NCI-H2107 treated with DMSO at 0.1 percent for 48 hours (cell line): Measurements from ENCODE around the gene TACR2.
A peak's percentile ranks its signal among the peaks of the same experiment; 100 is the strongest.

Source experiments
- DNase-seq: peaks from one replicate; lab custom pipeline; 2025; ENCODE audit not compliant: unreplicated experiment; lab: John Stamatoyannopoulos, UW

Gene TACR2

DNA sequence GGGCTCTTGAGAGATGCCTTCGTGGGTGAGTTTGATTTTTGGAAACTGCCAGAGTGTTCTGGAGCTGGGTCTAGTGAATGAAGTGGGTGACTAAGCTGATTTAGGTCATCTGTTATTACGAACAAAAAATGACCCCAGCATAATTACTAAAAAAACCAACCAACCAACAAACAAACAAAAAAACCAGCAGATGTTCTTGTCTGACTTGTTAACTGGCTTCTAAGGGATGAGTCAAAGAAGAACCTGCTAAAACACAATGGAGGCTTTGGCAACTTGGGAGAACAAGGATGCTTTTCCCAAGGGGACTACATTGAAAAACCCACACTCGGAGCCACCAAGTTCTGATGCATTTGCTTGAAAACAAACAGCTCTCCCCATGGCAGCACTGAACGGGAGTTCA lies 11.5 kb downstream of the TACR2 start:
- no peak for DNase-seq

DNA sequence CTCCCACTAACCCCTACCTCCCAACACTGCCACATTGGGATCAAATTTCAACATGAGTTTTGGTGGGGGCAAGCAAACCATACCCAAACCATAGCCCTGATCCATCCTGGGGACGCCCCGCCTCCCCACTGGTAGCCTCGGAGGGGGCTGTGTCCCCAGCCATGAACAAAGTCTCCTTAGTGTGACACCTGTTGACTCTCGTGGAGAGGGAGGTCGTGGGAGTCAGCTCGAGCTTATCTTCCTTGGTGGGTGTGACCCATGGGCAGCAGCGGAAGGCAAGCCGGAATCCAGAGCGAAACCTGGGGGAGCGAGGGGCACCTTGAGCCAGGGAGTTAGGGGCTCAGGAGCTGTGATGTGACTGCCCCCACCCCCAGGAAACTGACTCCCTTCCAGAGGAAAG lies 11.9 kb downstream of the TACR2 start:
- no peak for DNase-seq

DNA sequence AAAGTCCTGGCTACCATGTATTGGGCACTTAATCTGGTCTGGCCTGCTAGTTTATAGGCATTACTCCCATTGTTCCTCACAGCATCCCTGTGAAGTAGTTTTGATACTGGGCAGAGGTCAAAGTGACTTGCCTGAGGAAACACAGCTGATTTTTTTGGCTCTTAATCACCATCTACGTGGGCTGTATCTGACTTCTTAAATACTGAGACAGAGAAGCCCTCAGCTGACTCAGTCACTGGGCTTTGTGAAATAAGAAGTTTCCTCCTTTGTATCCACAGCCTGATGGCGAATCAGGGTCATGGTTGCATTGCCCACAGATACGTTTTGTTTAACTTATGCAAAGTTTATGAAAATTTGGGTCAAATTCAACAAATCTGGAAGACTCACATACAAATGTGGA lies 13.2 kb downstream of the TACR2 start:
- no peak for DNase-seq

DNA sequence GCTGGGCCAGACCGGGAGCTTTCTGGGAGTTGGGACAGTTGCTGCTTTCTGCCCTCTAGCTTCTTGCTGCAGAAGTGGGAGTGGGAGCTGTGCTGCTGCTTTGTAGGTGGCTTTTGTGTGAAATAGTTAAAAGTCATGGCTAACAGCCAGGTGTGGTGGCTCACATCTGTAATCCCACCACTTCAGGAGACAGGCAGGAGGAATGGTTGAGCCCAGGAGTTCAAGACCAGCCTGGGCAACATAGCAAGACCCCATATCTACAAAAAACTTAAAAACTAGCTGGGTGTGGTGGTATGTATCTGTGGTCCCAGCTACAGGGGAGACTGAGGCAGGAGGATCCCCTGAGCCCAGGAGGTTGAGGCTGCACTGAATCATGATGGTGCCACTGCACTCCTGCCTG lies 13.7 kb downstream of the TACR2 start:
- DNase-seq: no peak

DNA sequence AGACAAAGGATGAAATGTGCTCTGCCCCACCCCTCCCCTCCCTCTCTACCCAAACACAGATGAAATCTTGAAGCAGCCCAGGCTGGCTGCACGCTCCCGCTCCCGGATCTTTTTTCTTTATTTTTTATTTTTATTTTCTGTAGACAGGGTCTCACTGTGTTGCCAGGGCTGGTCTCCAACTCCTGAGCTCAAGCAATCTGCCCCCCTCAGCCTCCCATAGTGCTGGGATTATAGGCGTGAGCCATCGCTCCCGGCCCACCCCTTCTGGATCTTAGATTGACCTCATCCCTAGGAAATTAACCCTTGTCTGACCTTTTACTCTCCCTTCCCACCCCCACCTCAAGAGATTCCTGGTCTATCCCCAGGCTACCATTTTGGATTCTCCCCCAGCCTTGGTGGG lies 14.3 kb downstream of the TACR2 start:
- no peak for DNase-seq

DNA sequence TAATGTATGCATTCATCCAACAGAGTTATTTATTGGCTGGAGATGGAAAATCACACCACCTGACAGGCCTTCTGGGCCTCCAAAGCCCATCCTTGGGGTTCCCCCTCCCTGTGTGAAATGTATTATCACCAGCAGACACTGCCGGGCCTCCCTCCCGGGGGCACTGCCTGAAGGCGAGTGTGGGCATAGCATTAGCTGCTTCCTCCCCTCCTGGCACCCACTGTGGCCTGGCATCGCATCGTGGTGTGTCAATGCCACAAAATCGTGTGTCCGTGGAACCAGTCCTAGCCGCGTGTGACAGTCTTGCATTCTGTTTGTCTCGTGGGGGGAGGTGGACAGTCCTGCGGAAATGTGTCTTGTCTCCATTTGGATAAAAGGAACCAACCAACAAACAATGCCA lies 15.3 kb downstream of the TACR2 start:
- no peak for DNase-seq

DNA sequence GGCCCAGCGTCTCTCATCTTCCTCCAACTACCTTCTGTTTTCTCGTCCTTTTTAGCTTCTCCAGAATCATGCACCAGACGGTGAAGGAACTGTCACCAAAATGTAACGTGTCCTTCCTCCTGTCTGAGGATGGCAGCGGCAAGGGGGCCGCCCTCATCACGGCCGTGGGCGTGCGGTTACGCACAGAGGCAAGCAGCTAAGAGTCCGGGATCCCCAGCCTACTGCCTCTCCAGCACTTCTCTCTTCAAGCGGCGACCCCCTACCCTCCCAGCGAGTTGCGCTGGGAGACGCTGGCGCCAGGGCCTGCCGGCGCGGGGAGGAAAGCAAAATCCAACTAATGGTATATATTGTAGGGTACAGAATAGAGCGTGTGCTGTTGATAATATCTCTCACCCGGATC lies 15.8 kb downstream of the TACR2 start:
- DNase-seq: no peak

DNA sequence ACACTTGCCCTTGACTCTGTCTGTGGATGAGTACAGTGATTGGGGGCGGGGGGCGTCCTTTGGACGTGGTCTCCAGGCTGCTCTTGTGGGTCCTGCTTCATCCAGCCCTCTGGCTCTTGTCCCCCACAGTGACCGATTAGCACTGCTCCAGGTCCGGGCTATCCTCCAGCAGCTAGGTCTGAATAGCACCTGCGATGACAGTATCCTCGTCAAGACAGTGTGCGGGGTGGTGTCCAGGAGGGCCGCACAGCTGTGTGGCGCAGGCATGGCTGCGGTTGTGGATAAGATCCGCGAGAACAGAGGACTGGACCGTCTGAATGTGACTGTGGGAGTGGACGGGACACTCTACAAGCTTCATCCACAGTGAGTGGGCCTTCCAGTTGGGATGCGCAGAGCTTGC lies 18.3 kb downstream of the TACR2 start:
- DNase-seq: no peak

DNA sequence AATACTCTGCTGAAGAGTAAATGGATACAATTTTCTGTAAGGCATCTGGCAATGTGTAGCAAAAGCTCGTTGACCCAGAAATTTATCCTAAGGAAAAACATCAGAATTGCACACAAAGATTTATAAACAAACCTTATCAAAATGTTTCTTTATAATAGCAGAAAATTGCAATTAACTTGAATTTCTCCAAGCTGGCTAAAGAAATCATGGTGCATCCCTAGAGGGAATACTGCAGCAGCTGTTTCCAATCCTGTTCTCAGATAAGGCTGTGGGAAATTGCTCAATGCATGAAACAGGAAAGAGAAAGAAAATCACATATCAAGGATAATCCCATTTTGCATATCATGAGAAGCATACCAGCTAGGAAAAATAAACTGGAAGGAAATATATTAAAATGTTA lies 18.7 kb downstream of the TACR2 start:
- DNase-seq: no peak

DNA sequence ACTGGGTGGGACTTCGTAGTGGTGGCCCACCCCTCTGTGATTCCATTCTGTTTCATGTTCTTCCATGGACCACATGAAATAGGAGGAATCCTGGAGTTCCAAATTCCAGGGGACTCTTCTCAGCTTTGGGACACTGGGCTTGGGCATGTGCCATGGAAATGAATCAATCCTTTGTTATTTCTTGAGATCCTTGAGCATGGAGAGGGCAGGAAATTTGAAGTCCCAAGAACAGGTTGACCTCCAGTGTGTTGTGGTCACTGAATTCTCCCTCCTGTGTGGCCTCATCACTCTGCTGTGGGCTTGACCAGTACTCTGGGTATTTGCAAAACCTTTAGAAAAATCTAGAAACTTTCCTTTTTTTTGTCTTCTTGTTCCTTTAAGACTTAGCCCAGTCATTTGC lies 22.7 kb downstream of the TACR2 start:
- DNase-seq: no peak

DNA sequence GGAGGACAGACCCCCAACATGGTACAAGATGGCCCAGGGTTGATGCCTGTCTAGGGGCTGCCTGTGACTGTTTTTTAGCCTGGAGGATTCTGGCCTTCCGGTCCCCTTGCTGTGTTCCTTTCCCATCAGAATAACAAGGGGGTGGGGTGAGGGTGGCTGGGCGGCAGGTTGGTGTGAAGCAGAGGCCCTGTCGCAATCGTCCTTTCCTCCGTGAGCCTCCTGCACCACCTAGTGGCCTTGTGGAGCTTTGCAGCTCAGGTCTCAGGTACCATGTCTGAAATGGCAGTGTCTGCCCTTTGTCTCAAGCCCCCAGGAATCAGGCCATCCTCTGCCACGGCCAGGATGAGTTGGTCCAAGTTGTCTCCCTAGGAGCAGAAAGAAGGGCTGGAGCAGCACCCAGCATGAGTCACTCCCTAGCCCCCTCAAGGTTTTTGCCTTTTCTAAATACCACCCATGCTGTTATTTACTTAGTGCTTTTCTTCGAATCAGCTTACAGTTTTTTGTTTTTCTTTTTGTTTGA lies 24.2 kb downstream of the TACR2 start:
- DNase-seq: no peak

DNA sequence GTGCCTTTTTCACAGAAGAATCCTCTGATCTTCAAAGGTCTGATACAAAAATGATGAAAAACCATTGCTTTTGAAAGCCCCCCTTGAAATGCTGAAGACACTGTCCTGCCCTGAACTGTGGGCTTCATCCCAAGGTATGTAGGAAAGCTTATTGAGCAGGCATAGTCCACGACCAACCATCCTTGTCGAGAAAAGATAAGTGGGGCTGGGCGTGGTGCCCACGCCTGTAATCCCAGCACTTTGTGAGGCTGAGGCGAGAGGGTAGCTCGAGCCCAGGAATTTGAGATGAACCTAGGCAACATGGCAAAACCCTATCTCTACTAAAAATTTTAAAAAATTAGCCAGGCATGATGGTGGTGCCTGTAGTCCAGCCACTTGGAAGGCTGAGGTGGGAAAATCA lies 25.6 kb downstream of the TACR2 start:
- DNase-seq: no peak

DNA sequence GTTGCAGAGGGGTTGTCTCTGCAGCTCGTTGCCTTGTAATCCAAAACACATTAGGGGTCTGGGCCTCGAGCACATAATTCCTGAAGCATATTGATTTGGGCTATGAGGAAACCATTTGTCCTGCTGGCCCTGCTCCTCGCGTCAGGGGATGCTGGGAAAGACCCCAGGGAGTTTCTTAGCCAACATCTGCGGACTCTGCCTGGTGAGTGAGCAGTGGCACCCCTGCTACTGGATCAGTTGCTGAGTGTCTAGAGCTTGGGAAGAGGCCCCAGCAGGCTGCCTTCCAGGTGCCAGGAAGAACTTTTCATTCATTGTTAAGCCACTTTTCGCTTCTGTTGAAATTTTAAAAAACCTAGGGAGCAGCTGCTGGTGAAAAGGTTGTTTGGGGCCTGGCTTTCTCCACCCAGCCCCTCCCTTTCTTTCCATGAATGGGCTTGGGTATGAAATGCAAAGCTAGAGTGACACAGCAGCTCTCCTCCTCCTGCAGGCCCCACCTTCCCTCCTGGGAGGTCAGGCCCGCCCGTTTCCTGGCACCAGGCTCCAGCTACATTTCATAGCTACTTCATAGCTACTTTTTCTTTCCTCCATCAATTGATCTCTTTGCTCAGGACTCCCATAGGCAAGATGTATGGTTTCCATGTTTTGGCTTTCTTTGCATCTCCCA lies 26.8 kb downstream of the TACR2 start:
- DNase-seq: peak; percentile 68

DNA sequence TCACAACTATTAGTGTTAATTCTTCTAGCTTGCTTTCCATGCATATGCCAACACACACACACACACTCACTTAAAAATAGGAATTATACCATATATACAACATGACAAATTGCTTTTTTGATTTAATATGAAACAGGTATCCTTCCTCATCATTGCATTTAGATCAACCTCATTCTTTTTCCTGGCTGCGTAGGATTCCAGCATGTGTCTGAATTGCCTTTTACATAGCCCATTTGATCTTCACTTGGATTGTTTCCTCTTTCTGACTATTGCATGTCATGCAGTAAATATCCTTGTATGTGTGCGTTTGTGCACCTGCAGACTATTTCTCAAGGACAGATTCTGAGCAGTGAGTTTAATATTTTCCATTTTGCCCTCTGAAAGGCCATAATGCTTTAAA lies 28.2 kb downstream of the TACR2 start:
- DNase-seq: no peak

DNA sequence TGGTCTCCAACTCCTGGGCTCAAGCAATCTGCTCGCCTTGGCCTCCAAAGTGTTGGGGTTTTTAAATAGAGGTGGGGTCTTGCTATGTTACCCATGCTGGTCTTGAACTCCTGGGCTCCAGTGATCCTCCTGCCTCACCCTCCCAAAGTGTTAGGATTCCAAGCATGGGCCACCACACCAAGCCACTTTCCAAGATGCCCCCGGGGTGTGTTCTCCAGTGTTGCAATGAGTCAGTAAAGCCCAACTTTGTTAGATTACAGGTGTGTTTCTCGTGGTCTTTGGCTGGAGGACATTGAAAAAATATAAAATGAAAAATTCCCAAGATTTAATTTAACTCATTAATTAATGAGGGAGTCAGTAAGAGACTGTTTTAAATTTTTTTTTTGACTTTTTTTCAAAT lies 29.2 kb downstream of the TACR2 start:
- no peak for DNase-seq

DNA sequence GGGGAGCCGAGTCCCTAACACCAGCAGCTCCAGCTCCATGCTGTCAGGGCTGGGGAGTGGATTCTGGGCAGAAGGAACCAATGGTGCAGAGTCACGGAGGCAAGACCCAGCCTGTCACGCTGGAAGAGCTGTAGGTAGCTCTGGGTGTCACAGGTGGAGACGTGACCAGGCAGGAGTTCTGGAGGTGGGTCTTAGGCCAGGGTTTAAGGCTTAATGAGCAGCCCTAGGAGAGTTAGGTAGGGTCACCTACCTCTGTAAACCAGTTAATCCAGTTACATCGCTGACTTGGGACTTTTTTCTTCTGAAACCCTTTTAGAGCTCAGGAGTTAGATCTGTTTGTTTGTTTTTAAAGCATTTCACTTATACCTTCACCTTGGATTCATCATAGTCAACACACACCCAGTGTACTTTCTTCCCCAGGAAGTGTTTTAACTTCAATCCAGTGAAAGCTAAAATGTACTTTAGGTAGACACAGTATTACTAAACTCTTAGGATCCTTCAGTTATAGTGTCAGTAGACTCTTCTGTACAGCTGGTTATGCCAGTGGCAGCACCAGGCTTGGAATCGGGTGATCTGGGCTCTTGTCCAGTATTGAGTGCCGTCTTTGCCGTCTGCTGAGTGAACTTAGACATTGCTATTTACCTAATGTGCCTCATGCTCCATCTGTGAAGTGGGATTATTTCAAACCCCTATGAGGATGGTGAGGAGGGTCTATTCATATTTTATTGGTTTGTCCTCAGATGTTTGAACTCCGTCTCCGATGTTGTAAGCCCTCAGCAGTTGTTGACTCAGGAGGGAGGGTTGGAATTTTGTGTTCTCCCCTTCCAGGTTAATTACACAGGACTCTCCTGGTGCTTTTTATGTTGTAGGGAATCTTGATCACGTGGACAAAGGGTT lies 31.0 kb downstream of the TACR2 start:
- no peak for DNase-seq

DNA sequence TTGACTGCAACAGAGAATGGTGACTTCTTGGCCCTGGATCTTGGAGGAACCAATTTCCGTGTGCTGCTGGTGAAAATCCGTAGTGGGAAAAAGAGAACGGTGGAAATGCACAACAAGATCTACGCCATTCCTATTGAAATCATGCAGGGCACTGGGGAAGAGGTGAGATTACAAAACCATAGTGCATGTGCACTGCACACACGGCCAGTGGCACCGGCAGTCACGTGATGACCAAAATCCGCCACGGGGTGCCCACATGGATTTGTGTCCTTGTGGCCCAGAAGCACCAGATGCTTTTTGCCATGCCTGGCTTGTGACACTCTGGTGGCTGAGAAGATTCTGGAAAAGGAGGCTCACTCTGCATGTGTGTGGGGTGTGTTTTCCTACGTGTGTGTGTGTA lies 32.4 kb downstream of the TACR2 start:
- no peak for DNase-seq

DNA sequence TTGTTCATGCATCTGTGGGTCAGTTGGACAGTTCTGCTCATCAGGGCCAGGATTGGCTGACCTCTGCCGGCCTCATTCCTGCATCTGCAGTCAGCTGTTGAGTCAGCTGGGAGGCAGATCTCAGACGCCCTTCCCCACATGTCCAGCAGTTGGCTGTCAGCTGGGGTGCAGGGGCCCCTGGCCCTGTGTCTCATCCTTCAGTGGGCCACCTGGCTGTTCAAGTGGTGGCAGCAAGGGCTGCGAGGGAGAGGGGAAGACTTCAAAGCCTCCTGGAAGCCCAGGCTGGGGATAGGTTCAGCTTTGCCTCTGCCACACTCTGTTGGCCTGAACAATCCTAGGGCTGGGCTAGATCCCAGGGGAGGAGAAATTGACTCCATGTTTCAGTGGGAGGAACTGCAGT lies 33.2 kb downstream of the TACR2 start:
- no peak for DNase-seq

DNA sequence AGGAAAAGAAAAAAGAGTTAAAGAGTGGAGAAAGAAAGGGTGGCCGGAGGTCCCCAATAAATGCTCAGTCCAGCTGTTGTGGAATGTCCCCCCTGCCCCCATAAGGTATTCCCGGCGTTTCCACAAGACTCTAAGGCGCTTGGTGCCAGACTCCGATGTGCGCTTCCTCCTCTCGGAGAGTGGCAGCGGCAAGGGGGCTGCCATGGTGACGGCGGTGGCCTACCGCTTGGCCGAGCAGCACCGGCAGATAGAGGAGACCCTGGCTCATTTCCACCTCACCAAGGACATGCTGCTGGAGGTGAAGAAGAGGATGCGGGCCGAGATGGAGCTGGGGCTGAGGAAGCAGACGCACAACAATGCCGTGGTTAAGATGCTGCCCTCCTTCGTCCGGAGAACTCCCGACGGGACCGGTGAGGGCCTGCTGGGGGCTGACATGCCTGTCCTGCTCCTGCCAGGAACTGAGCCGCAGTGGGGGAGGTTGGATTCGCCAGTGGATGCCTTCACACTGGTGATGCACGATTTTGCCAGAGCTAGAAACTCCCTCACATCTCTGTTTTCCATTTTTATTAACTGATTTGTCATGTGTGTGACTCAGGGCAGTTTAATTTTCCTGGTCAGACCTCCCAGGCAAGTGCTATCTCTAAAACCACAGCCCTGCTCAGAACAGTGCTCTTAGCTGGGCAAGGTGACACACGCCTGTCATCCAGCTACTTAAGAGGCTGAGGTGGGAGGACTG lies 34.2 kb downstream of the TACR2 start:
- DNase-seq: no peak

DNA sequence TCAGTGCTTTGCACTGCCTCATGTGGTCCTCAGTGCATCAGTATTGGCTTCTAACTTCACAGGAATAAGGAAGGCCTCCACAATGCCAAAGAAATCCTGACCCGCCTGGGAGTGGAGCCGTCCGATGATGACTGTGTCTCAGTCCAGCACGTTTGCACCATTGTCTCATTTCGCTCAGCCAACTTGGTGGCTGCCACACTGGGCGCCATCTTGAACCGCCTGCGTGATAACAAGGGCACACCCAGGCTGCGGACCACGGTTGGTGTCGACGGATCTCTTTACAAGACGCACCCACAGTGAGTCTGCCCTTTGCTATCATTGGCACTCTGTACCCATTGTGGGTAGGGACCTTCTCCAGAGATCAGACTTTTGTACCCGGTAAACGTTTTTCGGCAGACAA lies 36.9 kb downstream of the TACR2 start:
- DNase-seq: no peak

DNA sequence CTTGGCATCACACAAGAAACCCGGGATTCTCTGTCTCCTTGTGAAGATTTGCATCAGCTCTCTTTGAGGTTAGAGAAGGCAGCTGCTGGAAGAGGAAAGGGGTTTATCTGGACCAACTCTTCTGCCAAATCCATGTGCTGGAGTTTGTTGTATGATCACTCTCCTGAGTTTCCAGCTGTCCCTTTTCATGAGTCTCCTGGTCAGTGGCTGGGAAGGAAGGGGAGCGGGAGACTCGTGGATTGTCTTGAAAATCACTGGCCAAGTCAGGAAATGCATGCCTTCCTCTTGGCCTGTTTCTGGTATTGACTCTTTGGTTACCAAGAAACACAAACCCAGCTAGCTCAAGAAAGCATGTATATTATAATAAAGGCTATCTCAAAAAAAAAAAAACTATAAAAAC lies 38.8 kb downstream of the TACR2 start:
- no peak for DNase-seq

DNA sequence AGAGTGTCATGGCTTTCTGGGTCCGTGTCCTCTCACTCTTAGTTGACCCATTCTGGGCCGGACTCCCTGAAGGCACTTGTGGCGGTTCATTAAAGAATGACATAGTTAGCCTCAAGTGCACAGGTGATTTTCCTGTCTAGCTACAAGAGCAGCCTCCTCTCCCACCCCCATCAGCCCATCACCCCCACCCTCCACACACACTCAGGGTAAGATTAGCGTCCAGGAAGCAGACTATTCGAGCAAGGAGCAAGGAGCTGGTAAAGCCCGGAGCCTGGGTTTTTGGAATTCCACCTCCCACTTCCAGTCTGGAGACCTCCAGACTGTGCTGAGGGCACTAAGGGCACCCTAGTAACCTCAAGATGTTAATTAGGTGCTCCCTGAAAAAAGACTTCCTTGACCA lies 39.5 kb downstream of the TACR2 start:
- no peak for DNase-seq
